Embryonic facial prominence (tissue), 1 donor: Measurements from ENCODE around the gene CSPG4.
"Not testable (repeated sequence)": the region's sequence is repeated elsewhere in the genome, so short reads cannot be mapped to it uniquely, and the experiment has no call there.

Experiments used
- DNase-seq: peaks from one replicate; pipeline ENCODE4 v3.0.0-alpha.2; 2016; ENCODE audit errors: extremely low spot score

The CSPG4 gene

DNA sequence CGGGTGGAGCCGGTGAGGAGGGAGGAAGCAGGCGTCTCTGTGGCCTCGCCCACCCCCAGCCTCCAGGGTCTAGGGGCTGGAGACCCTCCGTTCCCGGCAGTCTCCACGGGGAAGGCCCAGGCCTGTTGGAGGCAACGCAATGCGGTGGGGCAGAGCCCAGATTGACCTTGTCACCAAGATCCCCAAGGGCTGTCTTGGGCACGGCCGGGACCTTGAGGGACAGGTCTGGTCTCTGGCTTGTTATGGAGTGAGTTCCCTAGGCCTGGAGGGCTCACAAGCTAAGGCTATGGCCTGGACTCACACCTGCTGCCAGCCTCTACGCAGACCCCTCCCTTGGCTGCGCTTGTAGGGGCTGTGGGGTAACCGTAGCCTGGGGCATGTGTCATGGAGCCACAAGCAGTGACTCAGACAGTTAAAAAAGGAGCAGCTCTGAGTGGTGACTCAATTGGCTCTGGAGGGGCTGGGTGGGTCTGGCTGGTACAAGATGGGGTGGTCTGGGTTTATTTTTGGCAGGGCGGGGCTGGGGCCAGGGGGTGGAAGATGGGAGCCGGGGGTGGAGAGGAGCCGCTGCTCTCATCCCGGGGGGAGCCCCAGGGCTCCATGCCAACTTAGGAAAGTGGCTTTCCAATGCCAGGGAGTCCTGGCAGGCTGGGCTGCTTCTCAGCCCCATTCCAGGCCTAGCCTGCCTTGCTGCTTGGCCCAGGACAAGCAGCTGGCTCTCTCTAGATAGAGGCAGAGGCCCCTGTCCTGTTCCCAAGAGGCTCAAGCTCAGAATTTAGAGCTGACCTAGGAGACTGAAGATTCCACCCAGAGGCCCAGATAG lies 9.0 kb downstream of the CSPG4 start:
- DNase-seq: not testable (repeated sequence)

DNA sequence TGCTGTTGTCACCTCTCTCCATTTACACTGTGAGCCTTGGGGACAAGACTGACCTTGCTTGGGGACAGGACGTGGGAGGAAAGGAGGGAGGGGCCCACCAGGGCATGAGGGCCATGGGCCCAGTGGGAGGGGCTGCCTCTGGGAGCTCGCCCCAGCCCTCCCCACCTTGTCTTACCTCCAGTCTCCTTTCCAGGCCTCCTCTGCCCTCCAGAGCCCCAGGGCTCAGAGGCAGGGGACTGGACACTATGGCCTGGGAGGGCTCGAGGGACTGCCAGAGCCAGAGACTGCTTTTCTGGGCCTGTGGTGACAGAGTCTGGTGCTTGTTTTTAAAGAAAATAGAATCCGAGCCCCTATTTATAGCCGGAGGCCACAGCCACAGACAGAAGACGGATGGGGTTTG lies 10.2 kb downstream of the CSPG4 start:
- no peak for DNase-seq

DNA sequence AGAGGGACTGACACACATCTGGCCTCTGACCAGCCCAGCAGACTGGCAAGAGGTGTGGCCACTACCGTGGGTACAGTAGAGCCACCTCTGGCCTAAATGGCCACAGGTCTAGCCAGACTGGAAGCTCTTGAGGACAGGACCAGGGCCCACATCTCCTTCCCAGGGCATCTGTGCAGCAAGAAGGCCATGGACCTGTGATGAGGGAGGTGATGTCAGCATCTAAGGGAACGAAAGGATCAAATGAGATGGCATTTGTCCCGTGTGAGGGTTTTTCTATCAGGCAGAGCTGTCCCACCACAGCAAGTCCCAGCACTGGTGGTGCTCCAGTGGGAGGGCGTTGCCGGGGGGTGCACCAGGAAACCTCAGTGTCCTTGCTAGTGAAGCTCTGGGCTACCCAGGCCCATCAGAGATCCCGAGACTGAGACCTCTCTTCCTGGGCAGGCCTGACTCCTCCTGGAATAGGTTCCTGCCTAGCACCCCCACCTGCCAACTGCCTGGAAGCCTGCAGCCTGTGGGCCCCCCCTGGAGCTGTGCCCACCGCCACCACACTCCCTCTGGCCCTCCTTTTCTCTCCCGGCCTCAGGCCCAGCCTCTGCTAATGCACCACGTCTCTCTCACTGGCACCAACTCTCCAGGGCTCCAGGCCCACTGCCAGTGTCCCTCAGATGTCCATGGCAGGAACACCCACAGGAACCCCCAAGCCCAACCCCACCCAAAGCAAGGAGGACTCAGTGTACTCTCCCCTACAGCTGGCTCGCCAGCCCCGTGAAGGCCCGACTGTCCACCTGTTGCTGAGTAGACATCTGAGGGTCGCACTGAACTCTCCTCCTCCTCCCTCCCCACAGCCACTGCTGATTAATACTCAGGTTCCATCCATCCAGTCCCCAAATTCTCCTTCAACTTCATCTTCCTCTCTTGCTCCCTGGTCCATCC lies 11.3 kb downstream of the CSPG4 start:
- not testable (repeated sequence) for DNase-seq

DNA sequence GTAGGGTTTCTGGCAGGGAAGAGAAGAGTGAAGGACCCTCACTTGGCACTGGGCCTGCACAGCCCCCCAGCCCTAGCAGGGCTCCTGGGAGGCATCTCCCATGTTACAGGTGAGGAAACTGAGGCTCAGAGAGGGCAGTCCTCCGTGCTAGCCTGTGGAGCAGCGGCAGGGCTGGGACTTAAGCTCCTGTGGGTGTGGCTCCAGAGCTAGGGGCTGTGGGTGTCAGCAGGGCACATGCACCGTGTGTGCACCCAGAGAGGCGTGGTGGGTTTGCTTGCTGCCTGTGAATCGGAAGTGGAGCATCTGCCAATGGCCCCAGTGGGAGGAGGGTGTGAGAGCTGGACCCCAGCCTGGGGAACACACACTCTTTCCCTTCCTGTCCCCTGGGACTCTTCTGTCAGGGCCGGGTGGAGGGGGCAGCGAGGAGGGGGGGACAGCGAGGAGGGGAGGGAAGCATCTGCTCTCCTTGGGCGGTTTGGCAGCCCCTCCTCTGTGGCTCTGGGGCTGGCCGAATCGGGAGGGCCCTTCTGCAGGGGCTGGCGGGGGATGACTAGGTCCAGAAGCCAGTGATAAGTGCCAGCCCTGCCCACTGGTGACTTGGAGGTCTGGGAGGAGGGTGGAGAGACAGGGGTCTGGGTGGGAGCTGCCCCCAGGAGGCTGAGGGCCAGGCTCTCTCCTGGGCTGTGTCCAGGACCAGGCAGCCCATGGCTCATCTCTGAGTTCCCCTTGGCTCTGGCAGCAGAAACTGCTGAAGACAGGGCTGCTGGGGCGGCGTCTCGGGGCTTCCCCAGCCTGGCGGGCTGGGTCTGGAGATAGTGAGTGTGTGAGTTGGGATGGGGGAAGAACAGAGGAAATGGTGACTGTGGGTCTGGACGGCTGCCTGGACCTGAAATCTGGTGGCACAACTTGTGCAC lies 12.4 kb downstream of the CSPG4 start:
- not testable (repeated sequence) for DNase-seq

DNA sequence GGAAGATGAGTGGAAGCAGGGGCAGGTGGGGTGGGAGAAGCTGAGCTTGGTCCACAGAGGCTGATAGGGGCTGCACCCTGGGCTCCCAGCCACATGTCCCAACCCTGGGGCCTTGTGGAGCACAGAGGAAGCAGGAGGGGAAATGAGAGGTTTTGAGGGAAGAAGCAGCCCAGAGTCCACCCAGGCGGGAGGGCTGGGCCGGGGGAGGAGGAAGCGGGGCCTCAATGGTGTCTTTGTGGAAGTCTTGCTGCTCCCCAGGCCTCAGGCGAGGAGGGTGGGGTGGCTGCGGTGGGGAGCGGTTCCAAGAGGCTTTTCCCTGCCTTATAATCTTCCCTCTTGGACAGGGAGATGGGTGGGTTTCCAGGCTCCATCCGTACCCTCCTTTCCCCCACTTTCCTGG lies 13.1 kb downstream of the CSPG4 start:
- DNase-seq: not testable (repeated sequence)

DNA sequence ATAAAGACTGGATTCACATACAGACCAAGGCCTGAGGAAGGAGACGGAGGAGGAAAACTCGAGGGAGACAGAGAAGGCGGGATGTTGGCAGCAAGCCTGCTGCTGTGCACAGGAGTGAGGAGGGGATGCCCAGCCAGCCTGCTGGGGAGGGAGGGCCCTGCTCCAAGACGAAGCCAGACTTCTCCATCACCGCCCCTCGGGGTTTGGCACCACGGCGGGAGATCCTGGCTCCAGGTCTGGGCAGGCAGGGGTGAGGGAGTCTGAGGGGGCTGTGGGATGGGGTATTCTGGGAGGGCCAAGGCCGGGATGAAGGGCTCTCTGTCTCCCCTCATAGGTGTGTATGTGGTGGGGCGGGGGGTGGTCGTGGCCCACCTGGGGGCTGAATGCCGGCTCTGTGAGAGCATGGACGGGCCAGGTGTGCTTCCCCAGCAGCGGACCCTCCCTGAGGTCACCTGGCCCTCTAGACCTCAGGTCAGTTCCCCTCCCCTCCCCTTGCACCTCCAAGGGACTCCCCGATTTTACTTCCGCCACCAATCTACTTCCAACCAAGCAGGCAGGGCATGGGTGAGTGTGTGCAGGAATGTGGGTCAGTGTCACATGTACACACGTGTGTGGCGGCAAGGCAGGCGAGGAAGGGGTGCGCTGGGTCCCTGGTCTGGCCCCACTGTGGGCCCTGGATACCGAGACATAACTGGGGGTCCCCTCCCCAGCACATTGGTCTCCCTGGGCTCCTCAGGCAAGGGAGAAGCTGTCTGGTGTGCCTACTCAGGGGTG lies 14.5 kb downstream of the CSPG4 start:
- DNase-seq: not testable (repeated sequence)

DNA sequence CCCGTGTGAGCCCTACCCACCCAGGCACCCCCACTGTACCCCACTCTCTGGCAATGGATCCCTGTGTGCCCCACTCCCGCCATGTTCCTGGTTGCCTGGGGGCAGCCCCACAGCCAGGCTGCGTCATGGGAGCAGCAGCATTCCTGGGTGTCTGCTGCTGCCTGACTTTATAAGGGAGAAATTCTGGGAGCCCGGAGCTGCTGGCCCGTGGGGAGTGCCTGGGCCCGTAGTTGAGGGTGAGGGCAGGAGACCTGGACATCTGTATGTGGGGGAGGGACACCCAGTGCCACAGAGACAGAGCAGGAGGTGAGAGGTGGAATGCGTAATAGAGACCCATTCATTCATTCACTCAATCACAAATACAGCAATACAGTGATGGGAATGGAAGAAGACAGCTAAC lies 15.1 kb downstream of the CSPG4 start:
- no peak for DNase-seq

DNA sequence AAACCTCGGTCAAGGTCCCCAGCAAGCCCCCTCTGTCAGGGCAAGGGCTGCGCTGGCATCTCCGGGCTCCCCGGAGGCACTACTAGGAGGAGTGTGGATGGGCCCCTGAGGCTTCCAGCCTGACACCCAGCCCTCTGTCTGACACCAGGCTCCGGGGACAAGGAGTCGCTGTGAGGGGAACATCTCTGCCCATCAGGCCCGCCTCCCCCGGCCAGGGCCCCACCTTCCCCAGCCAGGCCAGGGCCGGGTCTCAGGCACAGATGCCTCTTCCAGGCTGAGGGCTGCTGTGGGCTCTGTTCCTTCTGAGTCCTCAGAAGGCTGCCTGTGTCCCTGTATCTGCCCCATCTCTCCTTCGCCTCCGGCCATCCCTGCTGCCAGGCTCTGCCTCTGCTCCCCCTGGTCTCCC lies 15.8 kb downstream of the CSPG4 start:
- DNase-seq: no peak

DNA sequence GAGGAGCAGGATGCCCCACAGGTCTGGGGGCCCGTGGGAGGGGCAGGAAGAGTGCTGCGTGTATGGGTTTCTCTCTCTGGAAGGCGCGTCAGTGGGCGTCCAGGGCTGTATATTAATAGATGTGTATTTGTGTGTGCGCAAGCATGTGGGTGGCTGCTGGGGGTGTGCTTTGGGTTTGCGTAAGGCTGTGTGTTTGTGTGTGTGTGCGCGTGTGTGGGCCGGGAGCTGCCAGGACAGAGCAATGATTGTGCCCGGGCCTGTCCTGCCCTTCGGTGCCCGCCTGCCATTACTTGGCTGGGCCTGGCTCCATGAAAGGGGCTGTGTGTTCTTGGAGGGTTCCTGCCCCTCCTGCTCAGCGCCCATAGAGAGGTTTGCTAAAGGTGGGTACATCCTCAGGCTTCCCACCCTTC lies 16.3 kb downstream of the CSPG4 start:
- DNase-seq: no peak

DNA sequence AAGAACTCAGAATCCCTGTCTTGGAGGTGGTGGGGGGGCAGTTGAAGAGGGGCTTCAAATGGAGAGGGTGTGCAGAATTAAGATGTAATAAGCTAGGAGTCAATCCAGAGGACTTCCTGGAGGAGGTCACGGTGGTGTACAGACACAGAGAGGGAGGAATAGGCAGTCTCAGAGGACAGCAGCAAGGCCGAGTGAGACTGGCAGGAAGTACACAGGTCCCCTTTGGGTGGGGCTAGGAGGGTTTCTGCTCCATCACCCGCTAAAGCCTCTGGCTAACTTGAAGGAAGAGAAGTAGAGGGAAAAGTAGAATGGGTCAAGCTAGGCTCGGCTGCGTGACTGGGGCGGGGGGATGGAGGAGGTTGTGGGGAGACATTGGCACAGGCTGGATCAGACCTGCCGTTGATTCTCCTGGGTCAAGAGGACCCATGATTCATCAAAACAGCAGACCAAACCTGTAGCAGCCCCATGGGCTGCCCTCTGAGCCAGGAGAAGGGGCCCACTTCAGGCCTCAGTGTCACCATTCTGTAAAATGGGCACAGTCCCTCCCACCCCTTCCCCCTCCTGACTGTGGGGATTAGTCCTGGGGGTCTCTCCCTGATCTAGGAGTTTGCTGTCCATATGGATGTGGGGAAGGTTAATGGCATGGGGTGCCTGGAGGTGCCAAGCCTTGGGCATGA lies 16.9 kb downstream of the CSPG4 start:
- DNase-seq: no peak

DNA sequence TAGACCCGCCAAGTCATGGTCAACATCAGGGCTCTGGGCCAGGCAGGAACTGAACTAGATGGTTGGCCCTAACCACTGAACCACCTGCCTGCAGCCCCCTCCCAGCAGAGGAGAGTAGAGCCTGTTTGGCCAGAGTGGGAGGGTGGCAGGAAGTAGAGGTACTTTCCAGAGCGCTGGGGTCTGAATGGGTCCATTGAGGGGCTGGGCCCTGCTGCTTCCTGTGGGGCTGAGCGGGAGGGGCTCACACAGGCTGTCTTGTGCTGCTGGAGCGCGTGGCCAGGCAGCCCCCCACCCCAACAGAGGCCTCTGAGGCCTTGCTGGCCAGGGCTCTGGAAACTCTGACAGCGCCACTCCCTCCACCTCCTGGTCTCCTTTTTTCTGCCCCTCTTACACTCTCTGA lies 17.4 kb downstream of the CSPG4 start:
- DNase-seq: no peak

DNA sequence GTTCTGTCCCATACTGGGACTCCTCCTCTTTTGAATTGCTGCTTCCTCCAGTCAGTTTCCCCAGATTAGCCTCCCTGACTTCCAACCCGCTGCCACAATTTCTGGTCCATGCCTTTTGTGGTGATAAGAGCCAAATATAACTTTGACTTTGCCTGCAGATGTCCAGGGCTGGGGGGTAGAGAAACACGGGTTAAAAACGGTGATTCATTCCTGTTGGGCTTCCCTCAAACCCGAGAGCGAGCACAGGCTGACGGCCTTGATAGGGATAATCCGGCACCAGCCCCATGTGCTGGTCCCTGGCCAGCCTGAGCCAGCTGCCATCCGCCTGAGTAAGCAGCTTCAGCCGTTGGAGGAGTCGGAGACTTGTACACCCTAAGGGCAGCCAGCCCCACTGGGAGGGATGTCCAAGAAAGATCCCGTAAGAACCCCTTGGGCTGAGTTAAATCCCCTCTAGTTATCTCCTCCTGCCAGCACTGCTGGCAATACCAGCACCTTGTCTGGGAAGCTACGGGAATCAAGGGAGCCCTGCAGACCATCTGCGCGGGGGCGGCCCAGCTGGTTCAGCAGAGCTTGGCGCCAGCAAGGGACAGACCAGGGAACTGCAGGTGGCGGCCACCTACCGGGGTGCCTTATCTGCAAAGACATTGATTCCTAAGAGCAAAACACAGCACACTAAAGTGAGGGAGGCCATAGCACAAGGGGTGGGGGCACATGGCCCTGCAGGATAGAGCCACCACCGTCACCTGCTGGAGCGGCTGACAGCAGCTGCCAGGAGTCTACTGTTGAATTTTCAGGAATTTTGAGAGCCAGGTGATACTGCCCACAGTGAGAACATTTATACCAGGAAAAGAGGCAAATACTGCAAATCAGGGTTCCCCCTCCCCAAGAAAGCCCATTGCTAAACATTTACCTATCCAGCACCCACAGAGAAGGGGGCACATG lies 18.1 kb downstream of the CSPG4 start:
- no peak for DNase-seq

DNA sequence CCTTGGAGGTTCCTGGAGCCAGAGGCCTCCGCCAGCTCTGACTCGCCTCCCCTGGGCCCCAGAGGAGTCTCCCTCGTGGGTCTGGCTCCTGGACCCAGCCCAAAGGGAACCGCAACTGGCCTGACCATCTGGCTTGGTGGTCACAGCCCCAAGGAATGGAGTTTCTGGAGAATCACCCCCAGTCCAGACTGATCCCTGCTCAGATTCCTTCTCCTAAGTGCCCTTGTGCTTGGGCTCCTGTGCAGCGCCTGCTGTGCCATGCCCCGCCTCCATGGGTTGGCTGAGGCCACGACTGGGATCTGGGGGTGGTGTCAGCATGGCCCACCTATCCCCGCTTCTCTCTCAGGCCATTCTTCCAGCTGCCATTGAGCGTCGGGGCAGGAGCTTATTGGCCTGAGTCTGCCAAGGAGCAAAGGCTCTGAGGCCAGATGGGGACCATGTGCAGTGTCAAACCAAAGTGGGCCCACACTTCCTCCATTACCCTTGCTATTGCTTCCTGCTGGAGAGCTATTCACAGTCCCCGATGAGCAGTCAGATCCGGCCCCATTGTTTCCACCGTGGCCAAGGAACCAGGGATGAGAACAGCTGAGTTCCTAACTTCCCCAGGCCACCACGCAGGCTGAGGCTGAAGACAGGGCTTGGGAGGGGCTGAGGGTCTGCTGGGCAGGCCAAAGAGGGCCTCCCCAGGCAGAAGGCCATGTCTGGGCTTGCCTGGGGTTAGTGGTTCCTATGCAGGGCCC lies 19.0 kb downstream of the CSPG4 start:
- DNase-seq: no peak

DNA sequence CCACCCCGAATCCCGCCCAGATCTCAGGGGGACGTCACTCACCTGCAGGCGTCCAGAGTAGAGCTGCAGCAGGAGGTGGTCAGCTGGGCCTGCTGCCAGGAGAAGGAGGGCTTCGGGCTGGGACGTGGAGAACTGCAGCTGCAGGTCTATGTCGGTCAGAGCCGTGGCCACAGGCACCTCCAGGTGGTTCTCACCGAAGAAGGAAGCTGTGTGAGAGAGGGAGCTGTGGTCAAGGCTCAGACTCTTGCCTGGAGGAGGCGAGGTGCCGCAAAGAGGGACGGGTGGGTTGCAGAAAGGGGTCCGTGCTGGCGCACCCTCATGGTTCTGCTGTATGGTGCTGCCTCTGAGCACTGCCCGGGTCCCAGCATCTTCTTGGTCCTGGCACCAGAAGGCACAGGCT lies 19.6 kb downstream of the CSPG4 start:
- DNase-seq: not testable (repeated sequence)

DNA sequence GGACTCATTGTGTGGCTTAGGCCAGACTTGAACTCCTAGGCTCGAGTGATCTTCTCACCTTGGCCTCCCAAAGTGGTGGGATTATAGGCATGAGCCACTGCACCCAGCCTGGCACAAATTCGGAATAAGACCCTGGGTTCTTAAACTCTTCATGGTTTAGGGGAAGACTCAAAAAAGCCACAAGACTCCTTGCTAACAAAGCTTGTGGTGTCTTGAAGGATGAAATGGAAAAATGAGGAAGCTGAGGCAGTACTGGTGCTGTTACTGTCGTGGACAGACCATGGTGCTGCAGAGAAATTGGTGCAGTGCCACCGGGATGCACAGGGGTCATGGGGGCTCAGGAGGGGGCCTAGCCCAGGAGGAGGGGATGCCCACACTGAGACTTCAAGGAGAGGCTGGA lies 20.3 kb downstream of the CSPG4 start:
- DNase-seq: not testable (repeated sequence)

DNA sequence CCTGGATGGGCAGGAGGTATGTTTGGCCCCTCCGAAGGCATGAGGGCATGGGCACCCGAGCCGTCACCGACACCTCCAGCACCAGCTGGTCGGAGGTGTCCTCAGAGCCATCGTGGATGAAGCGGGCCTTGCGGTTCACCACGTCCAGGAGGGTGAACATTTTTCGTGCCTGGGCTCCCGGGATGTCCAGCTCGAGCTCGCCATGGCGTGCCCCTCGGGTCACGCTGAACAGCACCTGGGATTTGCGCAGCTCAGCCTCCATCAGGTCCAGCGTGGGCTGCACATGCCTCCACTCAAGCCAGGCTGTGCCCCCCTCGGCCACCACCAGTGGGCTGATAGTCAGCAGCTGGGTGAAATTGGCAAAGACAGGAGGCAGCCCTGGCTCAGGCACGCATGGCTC lies 23.2 kb downstream of the CSPG4 start:
- DNase-seq: not testable (repeated sequence)

DNA sequence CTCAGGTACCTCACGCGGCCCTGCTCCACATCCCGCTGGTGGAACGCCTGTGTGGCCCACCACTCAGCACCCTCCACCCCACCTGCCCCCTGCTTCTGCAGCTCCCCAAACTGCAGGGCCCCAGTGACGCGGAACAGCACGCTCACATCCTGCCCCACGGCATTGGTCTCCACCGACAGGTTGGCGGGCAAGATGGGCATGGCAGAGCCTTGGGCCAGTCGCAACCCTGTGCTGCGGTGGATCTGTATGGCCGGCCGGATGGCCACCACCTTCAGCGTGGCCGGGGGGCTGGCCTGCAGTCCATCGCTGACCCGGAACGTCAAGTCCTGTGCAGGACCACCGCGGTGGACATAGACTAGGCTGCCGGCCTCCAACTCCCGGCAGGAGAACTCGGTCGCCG lies 23.8 kb downstream of the CSPG4 start:
- no peak for DNase-seq

DNA sequence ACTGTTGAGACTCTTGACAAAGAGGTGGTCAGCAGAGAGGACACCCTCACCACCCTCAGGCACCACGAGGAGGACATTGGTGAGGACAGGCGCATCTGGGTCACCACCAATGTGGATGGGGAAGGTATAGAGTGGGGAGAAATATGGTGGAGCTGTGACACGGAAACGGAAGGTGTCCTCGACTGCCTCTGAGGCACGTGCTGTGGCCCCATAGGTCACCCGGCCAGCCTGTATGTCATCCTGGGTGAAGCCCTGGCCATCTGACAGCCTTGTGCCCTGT lies 24.4 kb downstream of the CSPG4 start:
- DNase-seq: no peak
